ENCODE measurements around the gene HIP1.

DNA sequence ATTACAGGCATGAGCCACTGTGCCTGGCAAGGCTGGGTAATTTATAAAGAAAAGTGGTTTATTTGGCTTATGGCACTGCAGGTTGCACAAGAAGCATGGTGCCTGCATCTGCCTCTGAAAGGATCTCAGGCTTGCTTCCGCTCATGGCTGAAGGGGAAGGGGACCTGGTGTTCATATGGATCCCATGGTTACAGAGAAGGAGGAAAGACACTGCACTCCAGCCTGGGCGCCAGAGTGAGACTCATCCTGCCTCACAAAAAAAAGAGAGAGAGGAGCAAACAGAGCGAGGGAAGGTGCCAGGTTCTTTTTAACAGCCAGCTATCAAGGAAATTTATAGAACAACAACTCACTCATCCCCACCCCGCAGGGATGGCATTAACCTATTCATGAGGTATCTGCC lies 36.2 kb downstream of the HIP1 start:
- TF ChIP-seq, protein P1, sequence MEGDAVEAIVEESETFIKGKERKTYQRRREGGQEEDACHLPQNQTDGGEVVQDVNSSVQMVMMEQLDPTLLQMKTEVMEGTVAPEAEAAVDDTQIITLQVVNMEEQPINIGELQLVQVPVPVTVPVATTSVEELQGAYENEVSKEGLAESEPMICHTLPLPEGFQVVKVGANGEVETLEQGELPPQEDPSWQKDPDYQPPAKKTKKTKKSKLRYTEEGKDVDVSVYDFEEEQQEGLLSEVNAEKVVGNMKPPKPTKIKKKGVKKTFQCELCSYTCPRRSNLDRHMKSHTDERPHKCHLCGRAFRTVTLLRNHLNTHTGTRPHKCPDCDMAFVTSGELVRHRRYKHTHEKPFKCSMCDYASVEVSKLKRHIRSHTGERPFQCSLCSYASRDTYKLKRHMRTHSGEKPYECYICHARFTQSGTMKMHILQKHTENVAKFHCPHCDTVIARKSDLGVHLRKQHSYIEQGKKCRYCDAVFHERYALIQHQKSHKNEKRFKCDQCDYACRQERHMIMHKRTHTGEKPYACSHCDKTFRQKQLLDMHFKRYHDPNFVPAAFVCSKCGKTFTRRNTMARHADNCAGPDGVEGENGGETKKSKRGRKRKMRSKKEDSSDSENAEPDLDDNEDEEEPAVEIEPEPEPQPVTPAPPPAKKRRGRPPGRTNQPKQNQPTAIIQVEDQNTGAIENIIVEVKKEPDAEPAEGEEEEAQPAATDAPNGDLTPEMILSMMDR (IDR thresholded peaks at IDR 0.05): no peak
- TF ChIP-seq POLR2A (IDR thresholded peaks at IDR 0.05): no peak

Measured in esophagus squamous epithelium (tissue), 4 donors.